ENCODE data around the gene RORB.

The RORB gene

DNA sequence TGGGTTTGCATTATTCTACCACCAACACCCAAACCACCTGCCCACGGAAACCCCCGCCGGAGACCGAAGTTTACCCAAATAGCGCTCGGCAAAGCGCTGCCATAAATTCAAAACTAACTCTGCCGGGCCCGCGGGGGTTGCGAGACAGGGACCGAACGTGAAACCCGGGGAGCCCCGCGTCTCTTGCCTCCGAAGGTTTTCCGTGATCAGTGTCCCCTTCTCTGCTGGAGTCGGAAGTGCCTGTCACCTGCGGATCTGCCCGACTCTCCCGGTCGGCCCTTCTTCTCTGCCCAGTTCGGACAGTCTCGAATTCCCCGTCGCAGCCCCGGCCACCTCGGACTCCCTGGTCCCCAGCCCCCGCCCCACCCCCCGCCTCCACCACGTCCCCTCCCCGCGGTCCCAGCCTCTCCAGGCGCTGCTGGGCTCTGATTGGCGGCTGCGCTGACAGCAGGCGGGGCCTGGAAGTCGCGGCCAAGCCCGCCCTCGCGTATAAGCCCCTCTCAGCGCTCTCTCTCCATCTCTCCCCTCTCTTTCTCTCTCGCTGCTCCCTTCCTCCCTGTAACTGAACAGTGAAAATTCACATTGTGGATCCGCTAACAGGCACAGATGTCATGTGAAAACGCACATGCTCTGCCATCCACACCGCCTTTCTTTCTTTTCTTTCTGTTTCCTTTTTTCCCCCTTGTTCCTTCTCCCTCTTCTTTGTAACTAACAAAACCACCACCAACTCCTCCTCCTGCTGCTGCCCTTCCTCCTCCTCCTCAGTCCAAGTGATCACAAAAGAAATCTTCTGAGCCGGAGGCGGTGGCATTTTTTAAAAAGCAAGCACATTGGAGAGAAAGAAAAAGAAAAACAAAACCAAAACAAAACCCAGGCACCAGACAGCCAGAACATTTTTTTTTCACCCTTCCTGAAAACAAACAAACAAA lies at the start of gene RORB:
TSS of gene RORB (plus strand) at position 517 of the 929 bp plus-strand sequence. CDS start 642 bp downstream, outside the sequence.
- peak; percentile 80 for DNase-seq

DNA sequence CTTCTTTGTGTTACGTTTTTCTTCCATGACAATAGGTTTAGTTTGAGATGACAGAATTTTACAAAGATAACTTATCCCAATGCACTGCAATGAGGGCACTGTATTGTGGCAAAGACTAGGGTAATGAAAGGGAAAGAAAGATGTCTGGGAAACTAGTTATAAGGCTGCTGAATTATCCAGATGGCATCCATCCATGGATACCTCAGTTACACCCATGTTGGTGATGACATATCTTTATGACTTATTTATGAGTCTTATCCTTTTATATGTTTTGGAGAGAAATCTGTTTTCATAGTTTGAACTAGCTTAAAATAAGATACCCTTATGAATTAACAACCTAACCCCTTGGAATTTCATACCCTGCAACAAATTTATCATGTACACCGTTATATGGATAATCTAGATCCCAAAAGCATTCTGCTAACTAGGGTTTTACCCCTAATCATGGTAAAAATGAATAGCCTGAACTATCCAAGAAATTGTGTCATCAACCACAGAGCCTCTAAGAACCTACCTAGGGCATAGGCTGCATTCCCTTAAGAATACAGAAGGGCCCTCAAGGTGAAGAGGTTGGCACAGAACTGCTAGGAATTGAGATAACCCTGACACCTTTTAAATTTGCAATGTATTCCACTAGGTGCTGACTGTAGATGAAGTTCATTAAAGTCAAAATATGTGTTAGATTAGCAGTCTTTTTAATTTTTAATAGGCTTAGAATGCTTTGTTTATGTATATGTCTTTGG lies 49.5 kb upstream of the RORB start:
- no peak for DNase-seq

DNA sequence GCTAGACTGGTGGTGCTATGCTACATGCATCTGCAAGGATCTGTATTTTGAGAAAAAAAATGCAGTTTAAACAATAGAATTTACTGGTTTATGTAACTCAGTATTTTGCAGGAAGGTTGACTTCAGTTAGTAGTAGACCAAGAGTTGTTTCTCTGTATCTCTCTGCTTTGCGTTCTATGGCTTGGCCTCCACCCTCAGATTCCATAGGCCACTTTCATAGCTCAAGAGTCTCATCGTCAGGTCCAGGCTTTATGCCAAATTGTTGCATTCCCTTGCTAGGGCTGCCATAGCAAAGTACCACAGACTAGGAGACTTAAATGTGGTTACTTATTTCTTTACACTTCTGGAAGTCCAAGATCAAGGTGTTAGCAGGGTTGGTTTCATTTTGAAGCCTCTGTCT lies 48.1 kb upstream of the RORB start:
- no peak for DNase-seq

DNA sequence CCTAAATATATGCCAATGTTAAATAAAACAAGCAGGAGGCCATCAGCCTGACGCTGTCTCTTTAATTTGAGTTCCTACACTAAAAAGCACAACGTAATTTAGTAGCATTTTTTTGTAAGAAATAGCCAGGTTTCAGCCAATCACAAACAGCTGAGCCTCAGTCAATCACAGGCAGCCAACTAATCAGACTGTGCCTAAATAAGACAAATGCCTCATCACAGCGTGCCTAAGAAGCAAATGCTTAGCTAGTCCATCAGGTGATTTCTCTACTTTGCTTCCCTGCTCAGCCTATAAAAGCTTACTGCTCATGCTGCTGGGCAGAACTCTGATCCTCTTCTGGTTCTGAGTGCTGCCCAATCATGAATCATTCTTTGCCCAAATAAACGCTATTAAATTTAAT lies 38.3 kb upstream of the RORB start:
- DNase-seq, result no peak

DNA sequence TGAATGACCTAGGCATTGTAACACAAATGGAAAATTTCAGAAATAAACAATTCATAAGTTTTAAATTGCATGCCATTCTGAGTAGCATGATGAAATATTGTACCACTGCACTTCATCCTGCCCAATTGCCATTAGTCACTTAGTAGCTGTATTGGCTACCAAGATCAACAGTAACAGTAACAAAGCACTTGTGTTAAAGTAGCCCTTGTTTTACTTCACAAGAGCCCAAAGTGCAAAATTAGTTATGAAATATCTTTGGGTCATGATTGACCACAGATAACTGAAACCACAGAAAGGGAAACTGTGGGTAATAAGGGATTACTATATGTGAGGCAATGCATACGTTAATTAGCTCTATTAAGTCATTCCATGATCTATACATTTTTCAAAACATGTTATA lies 33.3 kb upstream of the RORB start:
- no peak for DNase-seq

DNA sequence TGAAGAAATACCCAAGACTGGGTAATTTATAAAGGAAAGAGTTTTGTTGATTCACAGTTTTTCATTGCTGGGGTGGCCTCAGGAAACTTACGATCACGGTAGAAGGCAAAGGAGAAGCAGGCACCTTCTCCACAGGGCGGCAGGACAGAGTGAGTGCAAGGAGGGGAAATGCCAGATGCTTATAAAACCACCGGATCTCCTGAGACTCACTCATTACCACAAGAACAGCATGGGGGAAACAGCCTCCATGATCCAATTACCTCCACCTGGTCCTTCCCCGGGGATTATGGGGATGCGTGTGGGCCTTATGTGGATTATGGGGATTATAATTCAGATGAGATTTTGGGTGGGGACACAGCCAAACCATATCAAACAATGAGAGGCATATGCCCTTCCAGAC lies 18.5 kb upstream of the RORB start:
- no peak for DNase-seq

DNA sequence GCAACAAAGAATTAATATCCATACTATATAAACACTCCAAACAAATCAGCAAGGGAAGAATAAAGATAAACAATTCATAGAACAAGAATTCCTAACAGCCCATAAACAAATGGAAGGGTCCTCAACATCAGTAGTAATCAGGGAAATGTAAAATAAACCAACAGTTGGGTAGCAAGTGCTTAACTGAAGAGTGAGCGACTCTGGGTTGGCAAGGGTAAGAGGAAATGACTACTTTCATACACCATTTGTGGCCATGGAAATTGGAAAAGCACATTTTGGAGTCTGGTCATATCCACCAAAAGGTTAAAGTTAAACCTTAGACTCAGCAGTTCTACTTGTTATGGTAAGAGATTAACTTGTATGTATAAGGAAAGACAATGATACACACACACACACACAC lies 17.4 kb upstream of the RORB start:
- no peak for DNase-seq

DNA sequence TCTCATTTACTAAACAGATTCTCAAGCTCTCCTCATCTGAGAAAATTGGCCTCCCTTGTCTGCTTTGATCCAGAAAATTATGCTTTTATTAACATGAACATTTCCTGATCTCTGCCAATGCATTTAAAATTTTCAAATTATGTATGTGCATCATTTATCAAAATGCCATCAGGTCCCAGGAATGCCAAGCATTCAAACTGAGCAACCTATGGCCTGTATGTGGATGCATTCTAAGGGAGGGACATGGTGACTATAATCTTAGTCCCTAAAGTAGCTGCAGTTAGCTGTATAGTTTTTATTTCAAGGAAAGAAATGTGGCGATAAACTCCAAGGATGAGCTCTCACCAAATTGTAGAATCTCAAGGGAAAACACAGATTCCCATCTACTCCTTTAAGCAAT lies 9.7 kb upstream of the RORB start:
- no peak for DNase-seq

DNA sequence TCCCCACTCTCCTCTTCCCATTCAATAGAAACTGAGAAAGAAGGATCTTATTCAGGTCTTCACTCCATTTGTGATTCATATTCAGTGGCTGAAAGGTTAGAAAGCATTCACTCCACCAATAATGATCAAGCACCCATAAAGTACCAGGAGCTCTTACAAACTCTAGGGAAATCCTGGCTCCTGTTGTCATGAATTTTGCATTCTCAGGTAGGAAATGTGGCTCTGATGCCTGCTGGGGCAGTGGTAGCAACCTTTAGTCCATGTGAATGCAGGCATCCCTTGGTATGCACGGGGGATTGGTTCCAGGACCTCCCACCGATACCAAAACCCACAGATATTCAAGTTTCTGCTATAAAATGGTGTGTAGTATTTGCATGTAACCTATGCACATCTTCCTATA lies 3.6 kb upstream of the RORB start:
- DNase-seq, result no peak

DNA sequence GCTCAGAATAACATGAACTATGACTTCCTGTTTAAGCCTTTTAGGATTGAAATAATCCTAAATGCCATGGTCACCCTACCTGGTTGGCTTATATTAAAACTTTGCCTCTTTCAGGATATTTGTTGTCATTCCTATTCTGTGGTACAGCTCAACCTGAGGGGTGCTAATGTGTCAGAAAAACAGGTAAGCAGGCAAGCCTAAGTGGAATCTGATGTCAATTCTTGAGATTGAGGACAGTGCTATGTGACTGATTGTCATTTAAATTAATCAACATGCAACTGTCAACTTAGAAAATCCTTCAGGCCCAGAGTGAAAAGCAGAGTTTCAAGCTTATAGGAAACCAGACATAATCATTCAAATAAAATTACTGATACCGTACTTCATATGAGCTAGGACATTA lies 2.6 kb upstream of the RORB start:
- DNase-seq, result no peak

DNA sequence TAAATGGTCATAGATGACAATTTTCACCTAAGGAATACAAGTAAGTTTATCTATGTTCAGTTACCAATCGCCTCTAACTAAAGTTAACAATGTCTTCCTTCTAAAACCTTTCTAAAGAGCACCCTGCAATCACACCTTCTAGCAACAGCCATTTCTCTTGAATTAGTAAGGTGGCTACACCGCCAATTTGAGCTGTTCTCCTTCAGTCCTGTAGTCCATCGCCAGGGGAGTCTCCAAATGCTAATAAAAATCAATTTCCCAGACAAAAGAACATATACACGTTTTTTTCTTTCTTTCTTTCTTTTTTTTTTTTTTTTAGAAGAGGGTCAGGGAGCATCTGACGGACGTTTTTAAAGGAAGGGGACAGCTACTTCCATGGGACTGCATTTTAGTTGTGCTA lies 729 bp upstream of the RORB start:
- no peak for DNase-seq

DNA sequence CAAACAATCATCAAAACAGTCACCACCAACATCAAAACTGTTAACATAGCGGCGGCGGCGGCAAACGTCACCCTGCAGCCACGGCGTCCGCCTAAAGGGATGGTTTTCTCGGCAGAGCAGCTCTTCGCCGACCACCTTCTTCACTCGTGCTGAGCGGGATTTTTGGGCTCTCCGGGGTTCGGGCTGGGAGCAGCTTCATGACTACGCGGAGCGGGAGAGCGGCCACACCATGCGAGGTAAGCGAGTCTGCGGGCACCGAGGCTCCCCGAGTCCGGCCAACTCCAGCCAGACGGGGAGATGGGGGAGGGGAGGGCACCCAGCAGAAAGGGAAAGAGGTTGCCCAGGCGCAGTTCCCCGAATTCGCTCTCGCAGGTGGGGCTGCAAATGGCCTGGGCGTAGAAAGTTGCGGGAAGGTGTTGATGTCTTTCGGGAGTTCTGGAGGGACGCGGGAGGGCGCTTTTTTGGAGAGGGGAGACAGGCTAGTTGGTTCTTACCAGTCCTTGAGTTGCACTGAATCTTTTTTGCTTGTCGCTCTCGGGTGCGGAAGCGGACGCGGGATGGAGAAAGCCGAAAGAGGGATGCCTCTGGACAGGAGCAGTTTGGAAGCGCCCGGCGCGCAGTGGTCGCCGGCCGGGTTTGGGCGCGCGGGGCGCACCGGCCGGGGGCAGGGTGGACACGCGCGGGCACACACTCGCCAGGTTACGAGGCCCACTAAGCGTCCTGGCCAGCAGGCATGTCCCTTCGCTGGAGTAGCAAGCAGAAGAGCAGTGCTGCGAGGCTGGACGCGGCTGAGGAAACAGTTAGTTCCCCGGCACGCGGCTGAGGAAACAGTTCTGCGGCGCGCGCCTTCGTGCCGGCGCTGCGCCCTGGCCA lies 849 bp downstream of the RORB start:
- DNase-seq, result peak; percentile 51

DNA sequence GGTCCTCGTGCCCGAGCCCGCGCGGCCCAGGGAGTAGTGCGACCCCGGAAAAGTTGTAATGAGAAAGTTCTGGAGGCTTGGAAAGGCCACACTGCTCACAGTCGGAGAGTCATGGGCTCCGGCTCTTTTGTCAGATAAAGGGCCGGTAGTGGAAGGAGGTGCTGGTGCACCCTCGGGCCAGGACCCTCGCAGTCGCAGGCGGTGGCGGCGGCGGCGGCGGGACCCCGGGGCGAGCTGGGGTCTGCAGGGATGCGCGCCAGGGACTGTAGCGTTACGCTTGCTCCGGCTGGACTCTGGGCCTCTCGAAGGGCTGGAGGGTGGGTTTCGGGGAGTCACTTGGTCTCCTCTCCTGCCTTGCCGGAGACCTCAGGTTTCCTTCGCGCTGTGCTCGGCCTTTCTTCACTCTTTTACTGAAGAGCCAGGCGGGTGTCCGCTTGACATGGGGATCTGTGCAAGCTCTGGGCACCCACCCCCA lies 1.5 kb downstream of the RORB start:
- DNase-seq, result peak; percentile 26

DNA sequence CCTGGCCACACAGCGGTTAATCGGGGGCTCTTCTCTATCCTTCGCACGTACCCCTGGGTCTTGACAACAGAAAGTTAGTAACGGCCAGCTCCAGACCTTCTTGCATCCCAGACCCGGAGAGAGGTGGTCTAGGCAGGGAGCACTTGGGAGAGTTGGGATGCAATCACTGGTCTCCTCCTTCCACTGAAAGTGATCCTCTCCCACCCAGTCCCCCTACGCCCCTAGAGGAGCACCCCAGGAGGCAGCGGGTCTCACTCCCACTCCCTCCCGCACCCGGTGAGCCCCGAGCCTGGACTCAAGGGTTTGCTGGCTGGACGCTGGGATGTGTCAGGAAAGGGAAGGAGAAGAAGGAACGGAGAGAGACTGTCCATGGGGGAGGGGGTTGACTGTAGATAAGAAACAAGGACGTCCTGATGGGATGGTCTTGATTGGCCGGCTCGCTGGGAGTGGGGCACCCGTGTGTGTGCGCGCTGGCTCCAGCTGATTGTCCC lies 2.0 kb downstream of the RORB start:
- peak; percentile 28 for DNase-seq

DNA sequence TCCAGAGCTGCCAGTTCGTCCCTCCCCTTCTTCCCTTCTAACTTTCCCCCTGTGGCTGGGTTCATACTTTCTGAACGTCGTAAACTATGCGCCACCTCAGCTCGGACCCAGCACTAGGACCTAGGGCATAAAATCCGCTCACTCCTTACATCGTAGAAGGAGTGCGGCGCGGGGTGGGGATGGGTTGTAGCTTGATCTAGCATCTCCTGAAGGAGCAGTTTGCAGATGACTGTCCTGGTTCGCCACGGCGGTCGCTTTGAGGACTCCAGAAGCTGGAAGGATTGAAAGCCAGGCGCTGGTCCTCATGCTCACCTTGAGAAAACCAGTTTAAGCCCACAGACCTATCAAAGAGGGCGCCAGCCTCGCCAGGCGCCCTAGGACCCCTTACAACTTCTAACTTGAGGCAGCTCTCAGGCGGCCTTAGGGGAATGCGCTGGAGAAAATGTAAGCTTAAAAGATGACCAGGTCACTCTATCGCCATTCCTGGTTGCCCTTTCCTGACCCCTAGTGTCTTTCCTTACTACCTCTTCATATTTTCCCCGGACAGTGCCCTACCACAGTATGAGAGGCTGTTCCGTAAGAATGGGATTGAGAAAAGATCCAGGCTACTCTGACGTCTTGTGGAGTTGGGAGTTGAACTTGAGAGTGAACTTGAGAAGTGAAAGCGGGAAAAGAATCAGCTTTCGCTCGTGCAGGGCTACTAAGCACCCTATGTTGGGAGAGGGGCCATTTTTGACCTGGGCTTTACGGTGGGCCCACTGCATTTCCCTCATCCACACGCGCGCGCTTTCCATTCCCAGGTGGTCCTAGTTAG lies 2.8 kb downstream of the RORB start:
- DNase-seq, result peak; percentile 24

DNA sequence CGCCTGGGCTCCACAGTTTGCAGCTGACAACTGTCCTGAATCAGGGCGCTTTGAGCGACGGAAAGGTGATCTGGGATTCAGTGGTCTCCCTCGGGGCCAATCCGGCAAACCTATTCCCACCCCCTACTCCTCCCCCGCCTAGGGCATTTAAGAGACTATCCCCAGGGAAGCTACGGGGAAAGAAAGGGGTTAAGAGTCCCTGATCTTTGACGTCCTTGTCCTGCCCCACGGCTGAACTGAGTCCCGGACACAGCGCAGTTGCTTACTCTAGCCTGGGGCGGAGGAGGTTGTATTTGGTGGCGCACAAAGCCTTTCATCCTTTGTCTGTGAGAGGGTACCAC lies 3.4 kb downstream of the RORB start:
- DNase-seq, result no peak

DNA sequence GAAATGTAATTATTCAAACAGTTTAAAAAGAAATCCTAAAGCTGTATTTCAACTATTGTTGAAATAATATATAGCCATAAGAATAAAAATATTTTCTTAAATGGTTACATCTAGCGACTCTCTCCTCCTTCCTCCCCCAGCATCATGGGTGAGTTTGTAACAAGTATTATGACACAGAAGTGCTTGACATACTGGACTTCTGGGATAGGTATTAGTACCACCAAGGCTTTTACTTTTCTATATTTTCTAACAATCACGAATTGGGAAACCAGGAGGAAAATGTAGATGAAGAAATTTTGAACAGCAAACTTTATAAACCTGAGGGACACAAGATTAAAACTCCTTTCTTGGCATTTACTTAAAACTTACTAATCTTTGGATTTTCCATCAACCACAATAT lies 4.4 kb downstream of the RORB start:
- no peak for DNase-seq

DNA sequence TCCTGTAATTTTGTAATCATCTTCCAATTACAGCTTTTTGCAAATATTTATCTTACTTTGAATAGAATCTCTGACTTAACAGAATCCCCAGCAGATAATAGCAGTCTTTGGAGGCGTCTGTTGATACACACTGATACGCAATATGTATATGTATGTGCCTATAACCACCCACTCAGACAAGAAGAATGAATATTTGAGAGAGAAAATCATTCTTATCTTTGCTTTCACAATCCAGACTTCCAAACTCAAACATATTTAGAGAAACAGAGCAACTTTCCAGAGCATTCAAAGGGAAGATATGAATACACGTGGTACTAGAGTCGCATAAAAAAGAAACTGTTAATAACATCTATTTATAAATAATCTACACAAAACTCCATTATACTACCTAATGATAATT lies 6.1 kb downstream of the RORB start:
- DNase-seq, result no peak

DNA sequence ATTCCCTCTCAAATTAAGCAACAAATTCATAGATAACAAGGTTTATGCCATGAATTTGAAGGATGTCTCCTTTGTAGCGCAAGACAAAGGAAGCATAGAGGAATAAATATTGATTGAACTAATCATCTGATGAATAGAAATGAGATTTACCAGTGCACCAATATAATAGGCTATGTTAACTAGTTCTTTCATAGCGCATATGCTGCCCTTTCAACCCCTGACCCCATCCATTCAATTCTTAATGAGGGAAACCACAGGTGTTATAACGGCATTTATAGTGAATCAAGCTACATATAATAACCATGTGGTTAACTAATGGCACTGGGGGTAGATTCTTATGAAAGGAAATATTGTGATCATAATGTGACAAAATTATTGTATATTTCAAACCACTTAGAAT lies 6.5 kb downstream of the RORB start:
- no peak for DNase-seq

DNA sequence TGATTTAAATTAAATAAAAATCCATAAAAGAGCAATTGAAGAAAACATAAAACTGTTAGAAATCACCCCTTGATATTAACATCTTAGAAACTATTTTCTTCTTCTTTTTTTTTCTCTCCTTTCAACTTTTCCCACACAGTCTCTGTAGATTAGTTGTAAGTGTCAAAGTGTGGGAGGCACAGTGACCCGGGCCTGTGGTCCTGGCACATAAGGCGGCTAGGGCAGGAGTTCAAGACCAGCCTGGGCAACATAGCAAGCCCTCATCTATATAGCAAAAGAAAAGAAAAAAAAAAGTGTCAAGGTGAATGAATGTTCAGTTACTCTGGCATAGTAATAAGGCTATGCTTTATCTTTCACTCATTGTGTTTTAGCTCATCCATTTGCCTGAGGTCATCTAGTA lies 14.2 kb downstream of the RORB start:
- DNase-seq, result no peak

DNA sequence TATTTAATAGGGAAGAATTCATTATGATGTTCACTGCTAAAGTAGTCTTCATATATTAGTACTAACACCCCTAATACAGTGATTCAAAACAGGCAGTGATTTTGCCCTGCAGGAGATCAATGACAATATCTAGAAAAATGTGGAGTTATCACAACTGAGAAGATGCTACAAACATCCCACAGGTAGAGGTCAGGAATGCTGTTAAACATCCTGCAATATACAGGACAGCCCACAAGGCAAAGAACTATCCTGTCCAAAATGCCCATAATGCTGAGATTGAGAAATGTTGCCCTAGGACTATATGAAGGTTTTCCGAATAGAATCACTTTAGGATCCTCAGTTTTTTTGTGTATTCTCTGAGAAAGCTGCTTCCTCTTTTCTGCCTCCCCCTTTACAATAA lies 15.3 kb downstream of the RORB start:
- DNase-seq, result no peak

DNA sequence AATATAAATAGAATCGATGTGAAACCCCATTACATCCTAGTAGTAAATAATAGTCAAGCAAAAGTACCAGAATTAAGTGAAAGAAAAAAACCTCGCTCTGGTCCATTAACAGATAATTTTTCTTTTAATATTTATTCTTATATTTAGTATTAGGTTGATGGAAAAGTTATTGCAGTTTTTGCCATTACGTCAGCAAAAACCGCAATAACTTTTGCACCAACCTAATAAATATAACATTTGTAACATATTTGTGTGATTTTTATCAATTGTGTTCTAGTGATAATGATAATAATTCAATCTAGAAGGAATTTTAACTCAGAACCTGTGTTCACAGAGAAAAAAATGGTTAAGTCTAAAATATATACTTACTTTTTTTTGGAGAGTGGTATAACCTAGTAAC lies 16.1 kb downstream of the RORB start:
- no peak for DNase-seq
